HepG2 (cell line): Measurements from ENCODE around the gene RCC1. TPM values are rescaled to one million over a fixed set of nuclear protein-coding genes. Genes with fewer than 3 reads are reported as not detected.

Experiments used
- CREB3 ChIP-seq: sonication (generic); formaldehyde crosslinking; IDR thresholded peaks from 2 replicates; pipeline ENCODE4 v1.5.0; 2020; ENCODE audit warnings: missing genetic modification reagents
- DNMT3B ChIP-seq: conservative IDR thresholded peaks from 2 replicates; pipeline ENCODE4 v1.6.1; 2016; ENCODE audit warnings: missing biosample characterization, control low read depth
- ETV5 ChIP-seq: IDR thresholded peaks from 2 replicates; pipeline ENCODE4 v1.6.1; 2018; ENCODE audit warnings: missing biosample characterization, missing genetic modification reagents, inconsistent platforms, borderline replicate concordance
- GABPA ChIP-seq, 2 experiments: IDR thresholded peaks; 2 replicates each; pipeline ENCODE4 v1.6.1; 2011 to 2016; ENCODE audit warnings: low read depth in 2 of 2, low read length in 1 of 2, missing biosample characterization in 1 of 2, missing genetic modification characterization in 1 of 2
- HINFP ChIP-seq: sonication (generic); formaldehyde crosslinking; IDR thresholded peaks from 2 replicates; pipeline ENCODE4 v1.4.0; 2020; ENCODE audit warnings: low read depth, mild to moderate bottlenecking, missing genetic modification reagents
- MATR3 ChIP-seq: sonication (generic); formaldehyde crosslinking; IDR thresholded peaks from 2 replicates; pipeline ENCODE4 v1.4.0; 2020; ENCODE audit warnings: missing genetic modification reagents
- NFE2 ChIP-seq: sonication (generic); formaldehyde crosslinking; IDR thresholded peaks from 2 replicates; pipeline ENCODE4 v1.4.0; 2020; ENCODE audit warnings: missing genetic modification reagents
- NFYC ChIP-seq: IDR thresholded peaks from 2 replicates; pipeline ENCODE4 v1.6.1; 2016; ENCODE audit warnings: missing genetic modification reagents, missing compliant biosample characterization
- NR2F6 ChIP-seq, 2 experiments: IDR thresholded peaks; 2 replicates each; pipeline ENCODE4 v1.6.1; 2016; ENCODE audit warnings: antibody characterized with exemption in 1 of 2, mild to moderate bottlenecking in 1 of 2
- POLR2AphosphoS2 ChIP-seq: IDR thresholded peaks from 2 replicates; pipeline ENCODE4 v1.6.1; 2011; ENCODE audit warnings: low read depth, low read length, improper control_type of control experiment
- POLR2AphosphoS5 ChIP-seq: IDR thresholded peaks from 2 replicates; pipeline ENCODE4 v1.6.1; 2012; ENCODE audit warnings: low read depth, low read length
- SRY ChIP-seq: sonication (generic); formaldehyde crosslinking; IDR thresholded peaks from 2 replicates; pipeline ENCODE4 v1.8.0; 2022; ENCODE audit warnings: mild to moderate bottlenecking, missing genetic modification reagents
- TFDP2 ChIP-seq: sonication (generic); formaldehyde crosslinking; IDR thresholded peaks from 2 replicates; pipeline ENCODE4 v1.4.0; 2020; ENCODE audit warnings: missing genetic modification reagents
- U2AF2 ChIP-seq: fragments of 200-400 bp; formaldehyde crosslinking; IDR thresholded peaks from 2 replicates; pipeline ENCODE4 v1.6.1; 2017; ENCODE audit warnings: low read depth, mild to moderate bottlenecking, low read length
- ZBTB10 ChIP-seq: sonication (generic); formaldehyde crosslinking; IDR thresholded peaks from 2 replicates; pipeline ENCODE4 v1.4.0; 2020; ENCODE audit warnings: missing genetic modification reagents, borderline replicate concordance
- ZBTB37 ChIP-seq: sonication (generic); formaldehyde crosslinking; IDR thresholded peaks from 2 replicates; pipeline ENCODE4 v1.4.0; 2020; ENCODE audit warnings: mild to moderate bottlenecking, missing genetic modification reagents
- ZBTB49 ChIP-seq: sonication (generic); formaldehyde crosslinking; IDR thresholded peaks from 2 replicates; pipeline ENCODE4 v1.4.0; 2020; ENCODE audit warnings: missing genetic modification reagents, borderline replicate concordance
- ZFX ChIP-seq: sonication (generic); formaldehyde crosslinking; IDR thresholded peaks from 2 replicates; pipeline ENCODE4 v1.4.0; 2020; ENCODE audit warnings: mild to moderate bottlenecking, low read depth, missing genetic modification reagents, moderate library complexity
- ZNF549 ChIP-seq: sonication (generic); formaldehyde crosslinking; IDR thresholded peaks from 2 replicates; pipeline ENCODE4 v1.5.0; 2020; ENCODE audit warnings: missing genetic modification reagents
- ZNF614 ChIP-seq: IDR thresholded peaks from 2 replicates; pipeline ENCODE4 v1.6.1; 2018; ENCODE audit warnings: missing biosample characterization, missing genetic modification reagents, inconsistent platforms, borderline replicate concordance
- ZNF746 ChIP-seq: sonication (generic); formaldehyde crosslinking; IDR thresholded peaks from 2 replicates; pipeline ENCODE4 v1.8.0; 2022; ENCODE audit warnings: mild to moderate bottlenecking, missing genetic modification reagents
- polyA plus RNA-seq, 8 experiments: library from polyadenylated mRNA; depleted of rRNA in 3 of 8; stranded (reverse) in 7 of 8; unstranded in 1 of 8; fragments of >200 nt; fragmentation: Illumina TruSeq in 4 of 8; extraction: Trizol in 4 of 8; gene quantifications; 2 replicates each; pipeline versions ENCODE4 v1.2.1 to v1.2.3, GENCODE V29; 2011 to 2016; ENCODE audit warnings: low read depth in 4 of 8, missing spikeins in 1 of 8, mixed read lengths in 1 of 8; ENCODE audit not compliant: insufficient read depth in 1 of 8
- total RNA-seq, 5 experiments: library from RNA; depleted of rRNA; stranded (reverse); fragments of >200 nt; fragmentation: Illumina TruSeq; extraction: Trizol; gene quantifications; 2 replicates each; pipeline ENCODE4 v1.2.3, GENCODE V29; 2016; ENCODE audit warnings: low read depth in 1 of 5

The RCC1 gene
- total and polyA plus RNA-seq, 2 of the 13 experiments (the other 11 are each of a cell fraction or from before 2014, with no cell fraction given) = 47.2 to 80.8 TPM

- TF ChIP-seq TFDP2 (CRISPR knock-in tag) (no peak), ZBTB49 (CRISPR knock-in tag) (no peak), ETV5 (no peak), MATR3 (CRISPR knock-in tag) (no peak), HINFP (CRISPR knock-in tag) (no peak), ZNF549 (CRISPR knock-in tag) (no peak), GABPA (IDR thresholded peaks at IDR 0.05; ENCODE audit: low read depth, low read length) (no peak), GABPA (CRISPR knock-in tag; IDR thresholded peaks at IDR 0.05; ENCODE audit: low read depth) (no peak; the same call in 1 of the 2 replicates), ZFX (peak; percentile 14; the same call in 1 of the 2 replicates), NFYC (CRISPR knock-in tag) (no peak), SRY (CRISPR knock-in tag) (no peak), NR2F6 (IDR thresholded peaks at IDR 0.05) (no peak), NR2F6 (CRISPR knock-in tag; IDR thresholded peaks at IDR 0.05) (no peak), POLR2AphosphoS2 (no peak), ZBTB10 (no peak), CREB3 (CRISPR knock-in tag) (no peak), NFE2 (CRISPR knock-in tag) (no peak), POLR2AphosphoS5 (peak; percentile 35; the same call in 1 of the 2 replicates), DNMT3B (CRISPR knock-in tag) (no peak), ZNF746 (CRISPR knock-in tag) (no peak), ZNF614 (CRISPR knock-in tag) (no peak), ZBTB37 (CRISPR knock-in tag) (no peak), U2AF2 (no peak)
Measured at GRCh38 chr1:28507247-28507645, 1.4 kb downstream of the RCC1 start (continued).
